Activated naive CD8-positive, alpha-beta T cell treated with anti-CD3 and anti-CD28 coated beads, Interleukin-2, amount 50 U/mL, for 24 hours (primary cell): ENCODE results near the gene ACER3.
"Not testable (repeated sequence)": the region's sequence is repeated elsewhere in the genome, so short reads cannot be mapped to it uniquely, and the experiment has no call there.

ENCODE experiments used
- ATAC-seq: fragments of 150-1000 bp; cut with Tn5 transposase; one replicate; pipeline ENCODE4 v1.10.0; 2021
- DNase-seq: peaks from one replicate; pipeline ENCODE4 v3.0.0; 2021
- H3K27ac Mint-ChIP-seq: one replicate; pipeline ENCODE4 v1.8.0; 2021; ENCODE audit warnings: mild to moderate bottlenecking, mixed read lengths
- H3K27me3 Mint-ChIP-seq: one replicate; pipeline ENCODE4 v1.8.0; 2021; ENCODE audit warnings: mixed read lengths
- H3K36me3 Mint-ChIP-seq: one replicate; pipeline ENCODE4 v1.8.0; 2021; ENCODE audit warnings: low read depth, mixed read lengths
- H3K4me1 Mint-ChIP-seq: one replicate; pipeline ENCODE4 v1.8.0; 2021; ENCODE audit warnings: mixed read lengths
- H3K4me3 Mint-ChIP-seq: one replicate; pipeline ENCODE4 v1.8.0; 2021; ENCODE audit warnings: mild to moderate bottlenecking, moderate library complexity, mixed read lengths
- H3K9me3 Mint-ChIP-seq: one replicate; pipeline ENCODE4 v1.8.0; 2021; ENCODE audit warnings: mixed read lengths

Gene ACER3

DNA sequence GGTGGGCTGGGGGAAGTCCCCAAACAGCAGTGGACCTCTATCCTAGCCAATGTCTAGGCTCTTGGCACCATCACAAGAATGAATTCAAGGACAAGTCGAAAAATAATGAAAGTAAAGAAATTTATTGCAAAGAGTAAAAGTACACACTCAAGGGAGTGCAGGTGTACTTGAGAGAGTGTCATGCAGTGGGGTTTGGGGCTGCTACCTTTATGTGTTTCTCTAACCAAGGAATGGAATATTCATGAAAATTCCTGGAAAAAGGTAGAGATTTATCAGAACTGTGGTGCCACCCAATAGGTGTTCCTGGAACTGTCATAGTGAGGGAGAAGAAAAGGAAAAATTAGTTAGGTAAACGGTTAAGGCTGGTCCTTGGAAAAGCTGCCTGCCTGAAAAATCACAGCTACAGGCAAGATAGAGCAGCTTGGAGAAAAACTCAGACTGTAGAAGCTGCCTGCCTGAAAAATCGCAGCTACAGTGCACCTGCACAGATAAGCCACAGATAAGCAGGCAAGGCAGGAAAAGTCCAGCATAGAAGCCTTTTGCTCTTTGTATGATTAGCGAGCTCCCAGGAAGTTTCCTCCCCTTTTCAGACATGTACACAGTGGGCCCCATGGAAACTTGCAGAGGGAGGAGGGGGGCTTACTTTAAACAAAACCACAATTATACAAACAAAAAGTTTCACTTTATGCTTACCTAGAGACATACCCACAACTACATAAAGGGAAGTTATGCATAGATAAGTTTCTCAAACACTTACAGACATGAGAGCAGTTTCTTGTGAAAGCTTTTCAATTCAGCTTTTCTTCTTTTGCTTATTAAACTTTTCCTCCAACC lies 102.1 kb downstream of the ACER3 start:
- peaks cover 20% of the 10 kb centered on the region for H3K36me3 Mint-ChIP-seq
- no peak overlapping the region for H3K27ac Mint-ChIP-seq
- peaks cover 10% of the 10 kb centered on the region for H3K9me3 Mint-ChIP-seq
- no peak for DNase-seq
- H3K4me3 Mint-ChIP-seq = no peak overlapping the region
- no peaks in the 10 kb centered on the region for H3K27me3 Mint-ChIP-seq
- no peak for ATAC-seq
- peaks cover 10% of the 10 kb centered on the region for H3K4me1 Mint-ChIP-seq

DNA sequence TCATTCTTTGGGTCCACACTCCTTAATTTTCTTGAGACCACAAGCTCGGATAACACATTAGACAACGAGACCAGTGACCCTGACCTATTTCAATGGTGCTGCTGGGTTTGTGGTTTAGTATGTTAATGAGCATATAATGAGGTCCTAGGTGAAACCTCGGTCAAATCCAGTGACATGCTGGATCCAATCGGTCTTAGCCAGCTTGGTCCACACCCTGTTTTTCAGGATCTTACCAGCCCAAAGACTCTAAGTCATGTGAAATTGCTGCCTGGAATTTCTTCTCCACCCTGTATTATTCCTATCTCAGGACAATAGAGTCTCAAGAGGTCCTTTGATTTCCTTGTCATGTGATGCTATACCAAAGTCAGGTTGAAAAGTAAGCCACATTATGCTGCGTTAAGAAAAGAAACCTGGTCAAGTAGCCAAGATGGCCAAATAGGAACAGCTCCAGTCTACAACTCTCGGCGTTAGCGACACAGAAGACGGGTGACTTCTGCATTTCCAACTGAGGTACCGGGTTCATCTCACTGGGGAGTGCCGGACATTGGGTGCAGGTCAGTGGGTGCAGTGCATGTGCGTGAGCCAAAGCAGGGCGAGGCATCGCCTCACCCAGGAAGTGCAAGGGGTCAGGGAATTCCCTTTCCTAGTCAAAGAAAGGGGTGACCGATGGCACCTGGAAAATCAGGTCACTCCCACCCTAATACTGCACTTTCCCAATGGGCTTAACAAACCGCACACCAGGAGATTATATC lies 102.9 kb downstream of the ACER3 start:
- not testable (repeated sequence) for DNase-seq, H3K4me3 Mint-ChIP-seq, ATAC-seq, H3K27me3 Mint-ChIP-seq, H3K27ac Mint-ChIP-seq
- peaks cover 10% of the 10 kb centered on the region for H3K9me3 Mint-ChIP-seq
- peaks cover 10% of the 10 kb centered on the region for H3K4me1 Mint-ChIP-seq
- H3K36me3 Mint-ChIP-seq = peaks cover 20% of the 10 kb centered on the region

DNA sequence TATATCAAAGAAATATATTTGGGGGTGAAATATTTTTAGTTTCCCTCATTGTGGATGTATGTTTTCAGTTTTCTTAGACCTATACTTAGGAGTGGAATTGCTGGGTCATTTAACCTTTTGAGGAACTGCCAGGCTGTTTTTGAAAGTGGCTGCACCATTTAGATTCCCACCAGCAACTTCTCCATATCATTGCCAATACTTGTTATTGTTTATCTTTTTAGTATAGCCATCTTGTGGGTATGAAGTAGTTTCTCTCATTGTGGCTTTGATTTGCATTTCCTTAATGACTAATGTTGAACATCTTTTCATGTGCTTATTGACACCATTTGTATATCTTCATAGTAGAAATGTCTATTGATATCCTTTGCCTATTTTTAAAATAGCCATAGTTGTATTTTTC lies 111.3 kb downstream of the ACER3 start:
- Mint-ChIP-seq H3K4me3 (no peak overlapping the region), H3K4me1 (no peaks in the 10 kb centered on the region), H3K36me3 (peaks cover 7% of the 10 kb centered on the region), H3K27ac (no peak overlapping the region), H3K27me3 (no peaks in the 10 kb centered on the region), H3K9me3 (peaks cover 19% of the 10 kb centered on the region)
- no peak for DNase-seq
- ATAC-seq = no peak

DNA sequence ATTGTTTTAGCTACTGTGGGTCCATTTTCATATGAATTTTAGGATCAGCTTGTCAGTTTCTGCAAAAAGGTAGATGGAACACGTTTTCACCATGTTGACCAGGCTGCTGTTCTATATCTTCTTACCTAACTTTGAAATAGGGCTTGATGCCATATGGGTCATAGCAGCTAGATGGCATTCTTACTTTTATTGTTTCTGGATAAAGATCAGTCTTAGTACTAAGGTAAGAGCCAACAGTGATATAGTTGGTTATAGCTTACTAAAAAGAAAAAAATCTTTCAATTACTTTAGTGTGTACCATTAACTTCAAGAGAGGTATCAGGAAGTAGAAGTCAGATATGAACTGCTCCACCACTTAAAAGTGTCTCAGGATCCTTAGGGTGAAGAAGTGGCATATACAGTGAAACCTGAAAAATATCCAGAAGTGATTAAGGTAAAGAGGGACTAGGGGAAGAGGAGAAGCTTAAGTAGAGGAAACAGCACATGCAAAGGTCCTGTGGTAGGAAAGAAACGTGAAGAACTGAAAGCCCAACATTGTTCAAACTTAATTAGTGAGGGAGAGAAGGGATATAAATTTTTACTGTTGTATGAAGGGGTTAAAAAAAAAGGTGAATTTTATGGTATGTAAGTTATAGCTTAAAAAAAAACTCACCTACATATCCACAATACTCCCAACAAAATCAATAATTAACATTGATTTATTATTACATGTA lies 113.6 kb downstream of the ACER3 start:
- Mint-ChIP-seq H3K36me3 (peaks cover 15% of the 10 kb centered on the region), H3K27ac (no peak overlapping the region), H3K4me3 (no peak overlapping the region), H3K27me3 (no peaks in the 10 kb centered on the region), H3K9me3 (peaks cover 19% of the 10 kb centered on the region), H3K4me1 (no peaks in the 10 kb centered on the region)
- no peak for DNase-seq
- ATAC-seq = no peak

DNA sequence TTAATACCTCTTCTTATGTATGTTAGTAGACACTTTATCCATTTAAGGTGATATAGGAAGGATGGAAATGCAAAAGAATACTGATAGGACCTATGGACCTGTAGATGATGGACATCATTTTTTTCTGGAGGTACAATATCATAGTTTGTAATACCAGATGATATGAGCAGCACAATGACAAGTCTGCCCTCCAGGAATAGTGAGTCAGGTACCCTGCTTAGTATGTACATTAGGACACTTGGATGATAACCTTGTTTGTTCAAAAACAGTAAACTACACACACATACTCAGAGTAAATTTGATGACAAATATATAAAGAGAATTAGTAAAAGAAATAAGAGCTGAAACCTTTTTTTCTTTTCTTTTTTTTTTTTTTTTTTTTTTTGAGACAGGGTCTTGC lies 114.8 kb downstream of the ACER3 start:
- peaks cover 15% of the 10 kb centered on the region for H3K36me3 Mint-ChIP-seq
- no peaks in the 10 kb centered on the region for H3K27me3 Mint-ChIP-seq
- H3K9me3 Mint-ChIP-seq = peaks cover 16% of the 10 kb centered on the region
- no peak overlapping the region for H3K4me3 Mint-ChIP-seq
- DNase-seq = no peak
- no peak overlapping the region for H3K27ac Mint-ChIP-seq
- no peak for ATAC-seq
- no peaks in the 10 kb centered on the region for H3K4me1 Mint-ChIP-seq

DNA sequence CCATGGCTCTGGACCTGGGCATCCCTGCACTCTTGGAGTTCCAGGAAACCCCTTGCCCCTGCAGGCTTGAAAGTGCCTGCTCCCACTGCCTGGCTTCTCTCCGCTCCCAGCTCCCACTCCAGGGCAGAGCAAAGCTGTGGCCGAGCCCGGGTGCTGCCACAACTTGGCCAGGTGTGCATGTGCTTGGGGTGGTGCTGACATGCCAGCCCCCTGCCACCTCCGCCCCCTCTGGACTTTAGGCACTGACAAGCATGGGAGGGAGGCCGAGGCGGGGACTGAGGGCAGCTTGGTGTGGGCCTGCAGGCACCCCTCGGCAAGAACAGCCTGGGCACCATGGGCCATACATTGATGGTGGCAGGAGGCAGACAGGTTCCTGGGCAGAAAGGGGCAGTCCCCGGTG lies 117.1 kb downstream of the ACER3 start:
- Mint-ChIP-seq H3K4me3 (no peak overlapping the region), H3K27me3 (no peaks in the 10 kb centered on the region), H3K27ac (no peak overlapping the region), H3K4me1 (no peaks in the 10 kb centered on the region), H3K9me3 (no peaks in the 10 kb centered on the region), H3K36me3 (peaks cover 10% of the 10 kb centered on the region)
- ATAC-seq (no peak), DNase-seq (no peak)

DNA sequence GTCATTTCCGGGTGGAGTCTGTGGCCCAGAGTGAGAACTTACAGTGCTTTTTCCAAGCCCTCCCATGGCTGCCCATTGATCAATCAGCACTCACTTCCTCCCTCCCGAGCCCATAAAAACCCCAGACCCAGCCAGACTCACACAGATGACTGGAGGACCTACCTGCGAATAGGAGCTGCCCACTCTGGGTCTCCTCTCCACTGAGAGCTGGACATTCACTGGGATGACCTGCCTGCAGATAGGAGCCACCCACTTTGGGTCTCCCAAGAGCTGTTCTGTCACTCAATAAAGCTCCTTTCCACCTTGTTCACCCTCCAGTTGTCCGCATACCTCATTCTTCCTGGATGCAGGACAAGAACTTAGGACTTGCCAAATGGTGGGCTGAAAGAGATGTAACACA lies 117.5 kb downstream of the ACER3 start:
- Mint-ChIP-seq H3K27me3 (no peaks in the 10 kb centered on the region), H3K36me3 (peaks cover 10% of the 10 kb centered on the region), H3K4me3 (no peak overlapping the region), H3K27ac (no peak overlapping the region), H3K9me3 (no peaks in the 10 kb centered on the region), H3K4me1 (no peaks in the 10 kb centered on the region)
- DNase-seq (no peak), ATAC-seq (no peak)

DNA sequence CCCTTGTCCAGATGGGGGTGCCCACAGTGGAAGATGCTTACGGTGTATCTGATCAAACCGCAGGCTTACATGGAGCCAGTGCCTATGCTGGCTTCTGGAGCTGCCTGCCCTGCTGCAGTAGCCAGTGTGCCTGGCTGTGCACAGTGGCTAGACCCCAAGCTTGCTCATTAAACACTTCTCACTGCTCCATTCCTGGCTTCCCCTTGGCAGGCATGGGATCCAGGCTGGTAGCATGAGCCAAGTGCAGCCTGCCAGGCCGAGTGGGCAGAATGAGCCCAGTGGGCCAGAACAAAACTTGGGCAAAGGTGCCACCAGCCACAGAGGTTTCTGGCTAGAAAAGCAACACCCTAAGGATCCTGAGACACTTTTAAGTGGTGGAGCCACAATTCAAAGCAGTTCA lies 118.1 kb downstream of the ACER3 start:
- no peaks in the 10 kb centered on the region for H3K9me3 Mint-ChIP-seq
- H3K27ac Mint-ChIP-seq = no peak overlapping the region
- DNase-seq (no peak), ATAC-seq (no peak)
- peaks cover 10% of the 10 kb centered on the region for H3K36me3 Mint-ChIP-seq
- no peaks in the 10 kb centered on the region for H3K27me3 Mint-ChIP-seq
- no peaks in the 10 kb centered on the region for H3K4me1 Mint-ChIP-seq
- H3K4me3 Mint-ChIP-seq = no peak overlapping the region

DNA sequence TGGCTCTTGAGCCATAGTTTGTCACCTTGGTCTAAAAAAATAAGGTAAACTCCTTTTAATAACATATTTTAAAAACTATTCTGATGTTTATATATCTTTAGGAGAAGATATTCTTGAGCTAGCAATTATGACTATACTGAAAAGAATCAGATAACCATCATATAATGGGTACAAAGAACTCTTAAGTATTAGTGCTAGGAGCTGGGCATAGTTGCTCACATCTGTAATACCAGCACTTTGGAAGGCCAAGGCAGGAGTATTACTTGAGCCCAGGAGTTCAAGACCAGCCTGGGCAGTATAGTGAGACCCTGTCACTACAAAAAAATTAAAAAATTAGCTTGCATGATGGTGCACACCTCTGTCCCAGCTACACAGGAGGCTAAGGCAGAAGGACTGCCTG lies 119.5 kb downstream of the ACER3 start:
- H3K27ac Mint-ChIP-seq = no peak overlapping the region
- ATAC-seq (no peak), DNase-seq (no peak)
- no peaks in the 10 kb centered on the region for H3K9me3 Mint-ChIP-seq
- H3K4me3 Mint-ChIP-seq = no peak overlapping the region
- peaks cover 10% of the 10 kb centered on the region for H3K36me3 Mint-ChIP-seq
- no peaks in the 10 kb centered on the region for H3K27me3 Mint-ChIP-seq
- no peaks in the 10 kb centered on the region for H3K4me1 Mint-ChIP-seq

DNA sequence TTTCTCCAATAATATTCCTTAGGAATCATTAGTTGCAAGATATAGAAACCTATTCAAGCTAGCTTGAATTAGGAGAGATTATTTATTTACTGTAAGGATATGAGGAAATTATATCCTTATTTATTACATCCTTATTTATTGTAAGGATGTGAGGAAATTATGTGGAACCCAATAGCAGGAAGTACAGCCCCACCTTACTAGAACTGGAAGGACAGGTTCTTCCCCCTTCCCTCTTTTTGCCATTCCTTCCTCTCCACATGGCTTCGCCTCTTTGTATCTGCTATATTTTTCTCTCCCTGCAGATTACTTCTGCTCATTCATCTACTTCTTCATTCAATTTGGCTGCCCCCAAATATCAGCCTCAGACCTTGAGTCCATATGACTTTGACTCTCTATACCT lies 124.0 kb downstream of the ACER3 start:
- no peaks in the 10 kb centered on the region for H3K4me1 Mint-ChIP-seq
- H3K9me3 Mint-ChIP-seq = no peaks in the 10 kb centered on the region
- H3K27ac Mint-ChIP-seq = no peak overlapping the region
- ATAC-seq = no peak
- H3K36me3 Mint-ChIP-seq = no peaks in the 10 kb centered on the region
- no peaks in the 10 kb centered on the region for H3K27me3 Mint-ChIP-seq
- H3K4me3 Mint-ChIP-seq = no peak overlapping the region
- DNase-seq = no peak

DNA sequence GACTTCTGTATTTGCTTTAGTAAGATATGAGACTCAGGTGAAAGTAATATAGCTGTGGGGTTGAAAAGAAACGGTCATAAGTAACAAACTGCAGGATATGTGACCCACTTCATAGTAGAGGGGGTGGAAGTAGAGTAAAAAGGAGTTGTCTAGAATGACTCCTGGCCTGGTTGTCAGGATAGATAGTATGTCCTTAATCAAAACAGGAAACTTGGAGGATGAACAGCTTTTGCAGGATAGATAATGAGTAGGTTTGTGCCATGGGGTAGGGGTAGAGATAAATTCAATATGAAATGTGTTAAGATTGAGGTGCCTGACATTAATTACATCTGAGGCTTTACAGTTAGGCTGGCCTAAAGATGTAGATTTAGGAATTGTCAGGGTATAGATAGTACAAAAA lies 126.5 kb downstream of the ACER3 start:
- Mint-ChIP-seq H3K27me3 (no peaks in the 10 kb centered on the region), H3K27ac (no peak overlapping the region), H3K4me1 (no peaks in the 10 kb centered on the region), H3K4me3 (no peak overlapping the region), H3K9me3 (no peaks in the 10 kb centered on the region), H3K36me3 (no peaks in the 10 kb centered on the region)
- no peak for DNase-seq
- no peak for ATAC-seq

DNA sequence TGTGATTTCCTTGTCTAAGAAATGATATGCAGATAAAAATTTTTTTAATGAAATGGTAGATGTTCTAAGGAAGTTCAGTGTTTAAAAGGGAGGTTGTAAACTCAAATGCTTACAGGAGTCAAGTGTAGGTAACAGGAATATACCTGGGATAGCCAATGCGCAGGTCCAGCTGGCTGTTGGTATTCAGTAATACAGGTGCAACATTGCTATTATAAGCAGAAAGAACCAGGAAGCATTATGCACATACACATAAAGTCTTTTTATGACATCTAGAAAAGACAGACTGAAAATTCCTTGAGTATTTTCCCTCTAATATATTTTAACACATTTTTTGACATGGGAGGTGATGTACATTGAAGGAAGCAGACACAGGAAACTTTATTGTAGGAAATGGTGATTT lies 129.9 kb downstream of the ACER3 start:
- H3K27ac Mint-ChIP-seq = no peak overlapping the region
- no peaks in the 10 kb centered on the region for H3K9me3 Mint-ChIP-seq
- no peaks in the 10 kb centered on the region for H3K4me1 Mint-ChIP-seq
- no peaks in the 10 kb centered on the region for H3K36me3 Mint-ChIP-seq
- DNase-seq = no peak
- H3K27me3 Mint-ChIP-seq = no peaks in the 10 kb centered on the region
- H3K4me3 Mint-ChIP-seq = no peak overlapping the region
- no peak for ATAC-seq

DNA sequence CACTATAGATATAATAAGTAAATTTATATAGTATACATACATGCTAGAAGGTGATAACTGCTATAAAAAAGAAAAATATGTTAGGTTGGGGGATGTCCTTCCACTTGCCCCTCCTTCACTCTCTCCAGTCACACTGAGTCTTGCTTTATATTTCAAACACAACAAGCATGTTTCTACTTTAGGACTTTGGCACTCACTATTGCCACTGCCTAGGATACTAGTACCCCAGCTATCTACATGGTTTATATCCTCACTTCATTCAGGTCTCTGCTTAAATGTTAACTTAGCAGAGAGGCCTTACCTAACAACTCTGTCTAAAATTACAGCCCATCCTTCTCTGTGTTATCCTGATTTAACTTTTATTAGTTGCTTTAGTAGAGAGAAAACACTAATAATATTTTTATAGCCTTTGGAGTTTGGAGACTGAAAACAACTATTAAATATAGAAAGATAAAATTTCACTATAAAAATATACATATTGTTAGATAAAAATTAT lies 134.4 kb downstream of the ACER3 start:
- Mint-ChIP-seq H3K27ac (no peak overlapping the region), H3K9me3 (no peaks in the 10 kb centered on the region), H3K4me3 (no peak overlapping the region), H3K4me1 (no peaks in the 10 kb centered on the region), H3K36me3 (peaks cover 4% of the 10 kb centered on the region), H3K27me3 (no peaks in the 10 kb centered on the region)
- DNase-seq (no peak), ATAC-seq (no peak)

DNA sequence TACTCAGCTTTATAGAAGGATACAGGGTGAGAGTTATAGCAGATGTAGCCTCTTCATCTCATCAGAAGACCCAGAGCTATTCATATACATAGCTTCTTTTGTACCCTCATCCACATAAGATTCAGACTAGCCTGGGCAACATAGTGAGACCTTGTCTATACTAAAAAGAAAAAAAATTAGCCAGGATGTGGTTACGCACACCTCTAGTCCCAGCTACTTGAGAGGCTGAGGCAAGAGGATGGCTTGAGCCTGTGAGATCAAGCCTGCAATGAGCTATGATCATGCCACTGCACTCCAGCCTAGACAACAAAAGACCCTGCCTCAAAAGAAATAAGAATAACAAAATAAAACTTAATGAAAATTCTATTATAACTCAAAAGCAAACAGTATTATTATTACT lies 136.8 kb downstream of the ACER3 start:
- no peak overlapping the region for H3K27ac Mint-ChIP-seq
- no peak overlapping the region for H3K4me3 Mint-ChIP-seq
- no peaks in the 10 kb centered on the region for H3K4me1 Mint-ChIP-seq
- H3K27me3 Mint-ChIP-seq = no peaks in the 10 kb centered on the region
- H3K9me3 Mint-ChIP-seq = no peaks in the 10 kb centered on the region
- H3K36me3 Mint-ChIP-seq = peaks cover 4% of the 10 kb centered on the region
- no peak for ATAC-seq
- DNase-seq = no peak

DNA sequence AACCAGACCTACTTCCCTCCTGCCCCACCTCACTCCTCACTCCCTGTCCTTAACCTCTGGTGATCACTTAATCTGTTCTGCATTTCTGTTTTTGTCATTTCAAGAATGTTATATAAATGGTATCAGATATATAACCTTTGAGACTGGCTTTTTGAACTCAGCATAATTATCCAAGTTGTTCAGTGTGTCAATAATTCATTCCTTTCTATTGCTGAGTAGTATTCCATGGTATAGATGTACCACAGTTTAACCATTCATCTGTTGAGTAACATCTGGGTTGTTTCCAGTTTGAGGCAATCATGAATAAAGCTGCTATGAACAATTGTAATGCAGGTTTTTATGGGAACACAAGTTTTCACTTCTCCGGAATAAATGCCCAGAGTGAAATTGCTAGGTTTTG lies 138.9 kb downstream of the ACER3 start:
- Mint-ChIP-seq H3K4me1 (peaks cover 3% of the 10 kb centered on the region), H3K27me3 (no peaks in the 10 kb centered on the region), H3K36me3 (peaks cover 7% of the 10 kb centered on the region), H3K27ac (no peak overlapping the region), H3K4me3 (no peak overlapping the region), H3K9me3 (no peaks in the 10 kb centered on the region)
- DNase-seq (no peak), ATAC-seq (no peak)
